Stimulated activated naive CD8-positive, alpha-beta T cell treated with anti-CD3 and anti-CD28 coated beads, Interleukin-15, amount 100 ng/mL, for 72 hours (primary cell): ENCODE results near the gene ZNF337.
"Not testable (repeated sequence)": the region's sequence is repeated elsewhere in the genome, so short reads cannot be mapped to it uniquely, and the experiment has no call there.

ENCODE experiments used
- ATAC-seq: fragments of 150-1000 bp; cut with Tn5 transposase; 2 replicates; pipeline ENCODE4 v1.10.0; 2021; ENCODE audit warnings: mild to moderate bottlenecking, moderate library complexity
- DNase-seq, 2 donors: peaks; one replicate each; pipeline ENCODE4 v3.0.0; 2021 to 2022
- H3K27ac Mint-ChIP-seq, 2 donors: one replicate each; pipeline ENCODE4 v1.8.0; 2022; ENCODE audit warnings: mild to moderate bottlenecking in 2 of 2, mixed read lengths in 2 of 2, moderate library complexity in 2 of 2
- H3K27me3 Mint-ChIP-seq: one replicate; pipeline ENCODE4 v1.8.0; 2022; ENCODE audit warnings: mixed read lengths
- H3K4me1 Mint-ChIP-seq: one replicate; pipeline ENCODE4 v1.8.0; 2022; ENCODE audit warnings: mild to moderate bottlenecking, mixed read lengths
- H3K4me3 Mint-ChIP-seq, 2 donors: one replicate each; pipeline ENCODE4 v1.8.0; 2022; ENCODE audit warnings: mild to moderate bottlenecking in 2 of 2, mixed read lengths in 2 of 2, moderate library complexity in 1 of 2
- H3K9me3 Mint-ChIP-seq, 2 donors: one replicate each; pipeline ENCODE4 v1.8.0; 2022; ENCODE audit warnings: mixed read lengths in 2 of 2

The ZNF337 gene

DNA sequence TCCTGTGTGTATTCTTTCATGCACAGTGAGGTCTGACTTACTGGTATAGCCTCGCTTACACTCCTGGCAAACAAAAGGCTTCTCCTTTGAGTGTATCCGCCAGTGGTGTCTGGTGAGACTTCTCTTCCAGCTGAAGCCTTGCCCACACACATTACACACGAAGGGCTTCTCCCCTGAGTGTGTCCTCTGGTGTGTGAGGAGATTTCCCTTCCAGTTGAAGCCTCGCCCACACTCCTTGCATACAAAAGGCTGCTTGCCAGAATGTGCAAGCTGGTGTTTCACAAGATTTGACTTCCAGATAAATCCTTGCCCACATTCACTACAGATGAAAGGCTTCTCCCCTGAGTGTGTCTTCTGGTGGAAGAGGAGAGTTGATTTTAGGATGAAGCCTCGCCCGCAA, 21.5 kb downstream of the ZNF337 start:
- Mint-ChIP-seq H3K27ac (no peak overlapping the region), H3K4me1 (peaks cover 8% of the 10 kb centered on the region), H3K27me3 (no peaks in the 10 kb centered on the region), H3K9me3 (peaks cover 0 to 8% of the 10 kb centered on the region in 2 donors), H3K4me3 (no peak overlapping the region)
- DNase-seq (no peak), ATAC-seq (no peak)

GRCh38 chr20:25672659-25673235, 23.9 kb downstream of the ZNF337 start:
- ATAC-seq (no peak), DNase-seq (no peak)
- Mint-ChIP-seq H3K27ac (no peak overlapping the region), H3K27me3 (no peaks in the 10 kb centered on the region), H3K4me3 (no peak overlapping the region), H3K9me3 (peaks cover 0 to 8% of the 10 kb centered on the region in 2 donors), H3K4me1 (peaks cover 8% of the 10 kb centered on the region)

DNA sequence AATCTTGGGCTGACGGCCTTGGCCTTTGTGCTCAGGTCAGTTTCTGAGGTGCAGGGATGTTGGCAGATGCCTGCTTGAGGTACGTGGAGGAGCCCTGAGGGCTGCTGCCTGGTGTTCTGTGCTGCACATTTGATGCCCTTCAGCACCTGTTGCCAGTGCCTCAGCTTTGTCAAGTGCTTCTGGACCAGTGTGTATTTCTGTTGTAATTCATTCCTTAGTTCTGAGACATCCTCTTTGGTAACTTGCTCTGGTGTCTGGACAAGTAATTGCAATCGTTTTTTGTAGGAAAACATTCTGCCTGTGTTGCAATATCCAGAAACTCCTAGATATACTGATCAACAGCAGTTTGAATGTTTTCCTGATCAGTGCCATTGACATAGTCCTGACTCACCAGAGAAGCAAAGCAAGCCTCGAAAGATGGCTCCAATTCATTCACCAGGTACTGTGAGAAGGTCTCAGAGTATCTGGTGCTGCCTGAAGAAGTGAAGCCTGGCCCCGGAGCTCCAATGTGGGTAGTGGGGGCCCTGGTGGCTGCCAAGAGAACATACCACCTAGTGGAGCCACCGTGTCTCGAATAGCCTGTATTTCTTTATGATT, 26.7 kb downstream of the ZNF337 start:
- Mint-ChIP-seq H3K4me3 (no peak overlapping the region), H3K27ac (no peak overlapping the region), H3K27me3 (no peaks in the 10 kb centered on the region), H3K4me1 (no peaks in the 10 kb centered on the region), H3K9me3 (peaks cover 0 to 8% of the 10 kb centered on the region in 2 donors)
- no peak for DNase-seq
- peak; percentile 43 for ATAC-seq

- H3K27me3 Mint-ChIP-seq: no peaks in the 10 kb centered on the region
- DNase-seq (no peak), ATAC-seq (no peak)
- H3K4me1 Mint-ChIP-seq: no peaks in the 10 kb centered on the region
- peaks cover 0 to 8% of the 10 kb centered on the region in 2 donors for H3K9me3 Mint-ChIP-seq
- H3K4me3 Mint-ChIP-seq: no peak overlapping the region
- H3K27ac Mint-ChIP-seq: no peak overlapping the region
Observed at GRCh38 chr20:25668446-25668845, 28.2 kb downstream of the ZNF337 start.

DNA sequence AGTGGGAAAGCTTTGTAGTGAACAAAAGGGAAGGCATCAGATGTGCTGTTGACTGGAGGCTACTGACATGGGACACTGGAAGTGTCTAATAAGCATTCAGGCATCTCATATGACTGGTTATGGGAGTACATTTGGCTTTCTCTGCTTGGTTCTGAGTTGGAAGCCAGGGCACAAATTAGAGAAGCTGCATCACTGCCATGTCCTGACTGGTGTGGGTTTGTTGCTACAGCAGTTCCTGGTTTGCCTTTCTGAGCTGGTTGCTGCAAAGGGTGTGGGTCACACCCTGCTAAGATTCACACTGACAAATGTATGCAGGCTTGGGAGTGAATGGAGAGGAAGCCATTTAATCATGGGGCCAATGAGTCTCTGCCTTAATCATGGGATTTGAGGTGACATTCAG, 36.7 kb downstream of the ZNF337 start:
- Mint-ChIP-seq H3K4me3 (no peak overlapping the region), H3K27me3 (no peaks in the 10 kb centered on the region), H3K27ac (no peak overlapping the region), H3K4me1 (peaks cover 12% of the 10 kb centered on the region), H3K9me3 (no peaks in the 10 kb centered on the region)
- no peak for ATAC-seq
- DNase-seq: no peak

- no peak for DNase-seq
- Mint-ChIP-seq H3K27ac (no peak overlapping the region), H3K9me3 (peaks cover 0 to 6% of the 10 kb centered on the region in 2 donors), H3K27me3 (no peaks in the 10 kb centered on the region), H3K4me1 (peaks cover 9% of the 10 kb centered on the region), H3K4me3 (no peak overlapping the region)
- no peak for ATAC-seq
Observed at GRCh38 chr20:25654487-25654886, 42.2 kb downstream of the ZNF337 start.

GRCh38 chr20:25652866-25653265, 43.8 kb downstream of the ZNF337 start:
- not testable (repeated sequence) for H3K4me3 Mint-ChIP-seq, H3K4me1 Mint-ChIP-seq, H3K27ac Mint-ChIP-seq, H3K9me3 Mint-ChIP-seq, ATAC-seq, DNase-seq, H3K27me3 Mint-ChIP-seq

- Mint-ChIP-seq H3K27me3 (no peaks in the 10 kb centered on the region), H3K9me3 (no peaks in the 10 kb centered on the region), H3K4me3 (no peak overlapping the region), H3K27ac (no peak overlapping the region), H3K4me1 (peaks cover 13% of the 10 kb centered on the region)
- ATAC-seq: no peak
- DNase-seq: no peak
Observed at GRCh38 chr20:25644814-25645213, 51.8 kb downstream of the ZNF337 start.

DNA sequence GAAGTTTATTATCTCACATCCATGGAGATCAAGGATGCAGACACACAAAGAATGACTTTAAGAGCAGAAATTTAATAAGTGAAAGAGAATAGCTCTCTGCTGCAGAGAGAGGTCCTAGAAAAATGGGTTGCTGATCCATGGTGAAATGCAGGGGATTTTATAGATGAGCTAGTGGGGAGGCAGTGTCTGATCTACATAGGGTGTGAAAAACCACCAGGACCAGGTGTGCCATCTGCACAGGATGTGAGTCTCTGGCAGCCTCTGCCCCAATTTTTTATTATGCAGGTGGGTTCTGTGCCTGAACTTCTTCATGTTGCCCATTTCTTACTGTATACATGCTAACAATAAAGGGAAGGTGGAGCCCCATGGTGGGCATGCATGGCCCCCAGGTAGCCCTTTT, 52.9 kb downstream of the ZNF337 start:
- DNase-seq: no peak
- peaks cover 13% of the 10 kb centered on the region for H3K4me1 Mint-ChIP-seq
- H3K27me3 Mint-ChIP-seq: no peaks in the 10 kb centered on the region
- H3K4me3 Mint-ChIP-seq: no peak overlapping the region
- peak; percentile 76 for ATAC-seq
- H3K9me3 Mint-ChIP-seq: no peaks in the 10 kb centered on the region
- no peak overlapping the region for H3K27ac Mint-ChIP-seq

- Mint-ChIP-seq H3K4me1 (peaks cover 18% of the 10 kb centered on the region), H3K27ac (no peak overlapping the region), H3K4me3 (no peak overlapping the region), H3K27me3 (no peaks in the 10 kb centered on the region), H3K9me3 (peaks cover 7 to 8% of the 10 kb centered on the region in 2 donors)
- DNase-seq: no peak
- ATAC-seq: no peak
Observed at GRCh38 chr20:25637247-25637646, 59.4 kb downstream of the ZNF337 start.

DNA sequence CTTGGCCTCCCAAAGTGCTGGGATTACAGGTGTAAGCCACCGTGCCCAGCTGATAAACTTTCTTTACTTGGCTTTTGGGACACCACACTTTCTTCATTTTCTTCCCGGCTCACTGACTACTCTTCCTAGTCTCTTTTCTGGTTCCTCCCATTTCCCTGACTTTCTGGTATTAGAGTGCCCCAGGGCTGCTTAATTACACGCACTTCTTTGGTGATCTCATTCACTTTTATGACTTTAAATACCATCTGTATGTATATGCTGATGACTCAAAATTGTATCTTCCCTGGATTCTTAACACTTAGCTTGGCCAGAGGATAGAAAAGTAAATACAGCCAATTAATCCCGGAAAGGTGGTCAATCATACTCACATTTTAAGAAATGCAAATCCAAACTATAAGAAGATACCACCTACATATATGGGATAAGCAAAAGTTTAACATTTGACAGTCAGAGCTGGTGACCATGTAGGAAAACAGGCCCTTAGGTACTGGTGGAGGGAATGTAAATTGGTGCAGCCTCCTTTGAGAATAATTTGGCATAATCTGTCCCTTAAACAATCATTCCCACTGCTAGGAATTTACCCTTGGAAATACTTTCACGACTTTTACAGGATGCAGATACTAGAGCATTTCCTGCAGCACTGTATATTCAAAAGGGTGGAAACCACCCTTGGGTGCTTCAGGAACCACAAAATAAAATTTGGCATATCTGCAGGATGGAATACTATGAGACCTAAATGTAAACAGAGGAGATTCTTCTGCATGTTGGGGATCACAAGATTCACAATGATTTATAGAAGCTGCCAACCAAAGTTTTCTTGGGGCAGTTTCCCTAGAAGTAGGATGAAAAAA, 63.5 kb downstream of the ZNF337 start:
- peaks cover 10 to 11% of the 10 kb centered on the region in 2 donors for H3K9me3 Mint-ChIP-seq
- no peak for ATAC-seq
- no peak overlapping the region for H3K27ac Mint-ChIP-seq
- DNase-seq: no peak
- H3K4me1 Mint-ChIP-seq: peaks cover 29% of the 10 kb centered on the region
- no peaks in the 10 kb centered on the region for H3K27me3 Mint-ChIP-seq
- no peak overlapping the region for H3K4me3 Mint-ChIP-seq

DNA sequence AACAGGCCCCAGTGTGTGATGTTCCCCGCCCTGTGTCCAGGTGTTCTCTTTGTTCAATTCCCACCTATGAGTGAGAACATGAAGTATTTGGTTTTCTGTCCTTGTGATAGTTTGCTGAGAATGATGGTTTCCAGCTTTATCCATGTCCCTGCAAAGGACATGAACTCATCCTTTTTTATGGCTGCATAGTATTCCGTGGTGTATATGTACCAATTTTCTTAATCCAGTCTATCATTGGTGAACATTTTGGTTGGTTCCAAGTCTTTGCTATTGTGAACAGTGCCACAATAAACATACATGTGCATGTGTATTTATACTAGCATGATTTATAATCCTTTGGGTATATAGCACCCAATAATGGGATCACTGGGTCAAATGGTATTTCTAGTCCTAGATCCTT, 66.0 kb downstream of the ZNF337 start:
- Mint-ChIP-seq H3K9me3 (peaks cover 10 to 18% of the 10 kb centered on the region in 2 donors), H3K4me1 (peaks cover 29% of the 10 kb centered on the region)
- H3K27me3 Mint-ChIP-seq, H3K27ac Mint-ChIP-seq, DNase-seq, ATAC-seq, H3K4me3 Mint-ChIP-seq: not testable (repeated sequence)

DNA sequence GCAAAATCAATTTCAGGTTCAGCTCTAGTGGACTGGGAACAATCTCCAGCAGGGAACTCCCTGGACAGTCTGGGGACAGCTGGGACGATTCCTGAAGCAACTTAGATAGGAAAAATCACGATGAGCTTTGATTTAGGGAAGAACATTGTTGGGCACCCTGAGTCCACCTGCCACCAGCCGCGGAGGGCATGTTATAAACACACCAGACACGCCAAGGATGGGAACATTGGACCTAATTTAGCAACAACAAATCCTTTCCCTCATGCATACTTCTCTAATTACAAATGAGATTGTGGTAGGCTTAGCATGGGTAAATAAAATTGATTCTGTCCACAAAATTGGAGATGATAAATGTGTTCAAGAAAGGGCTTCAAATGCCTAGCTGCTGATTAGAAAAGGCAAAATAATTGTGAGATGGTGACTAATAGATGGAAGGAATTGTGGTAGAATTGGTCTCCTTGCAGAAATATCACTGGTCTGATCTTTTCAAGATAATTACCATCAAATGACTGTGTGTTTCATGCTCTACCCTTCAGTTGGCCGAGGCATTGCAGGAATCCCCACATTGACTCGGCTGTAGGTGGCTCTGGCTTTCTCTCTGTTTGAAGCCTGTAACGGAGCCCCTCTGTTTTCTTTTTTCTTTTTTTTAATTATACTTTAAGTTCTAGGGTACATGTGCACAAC, 66.7 kb downstream of the ZNF337 start:
- peaks cover 26% of the 10 kb centered on the region for H3K4me1 Mint-ChIP-seq
- H3K9me3 Mint-ChIP-seq: peaks cover 10 to 18% of the 10 kb centered on the region in 2 donors
- no peak overlapping the region for H3K27ac Mint-ChIP-seq
- DNase-seq: no peak
- H3K4me3 Mint-ChIP-seq: no peak overlapping the region
- ATAC-seq: peak; percentile 57
- H3K27me3 Mint-ChIP-seq: no peaks in the 10 kb centered on the region

- no peaks in the 10 kb centered on the region for H3K27me3 Mint-ChIP-seq
- no peak overlapping the region for H3K27ac Mint-ChIP-seq
- no peak overlapping the region for H3K4me3 Mint-ChIP-seq
- ATAC-seq (no peak), DNase-seq (no peak)
- peaks cover 35% of the 10 kb centered on the region for H3K4me1 Mint-ChIP-seq
- peaks cover 6 to 18% of the 10 kb centered on the region in 2 donors for H3K9me3 Mint-ChIP-seq
Observed at GRCh38 chr20:25626779-25627178, 69.9 kb downstream of the ZNF337 start.

- Mint-ChIP-seq H3K27ac (peak overlapping the region; percentile 98), H3K4me1 (peaks cover 42% of the 10 kb centered on the region), H3K4me3 (peak overlapping the region; percentile 81 to 92), H3K9me3 (peaks cover 6 to 18% of the 10 kb centered on the region in 2 donors), H3K27me3 (no peaks in the 10 kb centered on the region)
- ATAC-seq: no peak
- no peak for DNase-seq
Observed at GRCh38 chr20:25624500-25624939, 72.1 kb downstream of the ZNF337 start.
